ENCODE measurements around the gene ASB16. TPM values are rescaled to one million over a fixed set of nuclear protein-coding genes. Genes with fewer than 3 reads are reported as not detected.

ASB16 gene
- total RNA-seq, 1 experiment from 2014 or later: 0.37 TPM

GRCh38 chr17:44178133-44178532 is 7.6 kb downstream of the ASB16 start:
- no peaks in the 10 kb centered on the region for H3K27me3 ChIP-seq (ENCODE audit: insufficient read depth, low read length)
- H2AFZ ChIP-seq (ENCODE audit: low read depth, low read length, poor library complexity, severe bottlenecking): no peak overlapping the region
- POLR2A ChIA-PET: no interaction called here
- no peak overlapping the region for H3K9ac ChIP-seq (ENCODE audit: low read length)
- TF ChIP-seq TCF7L2 (IDR thresholded peaks at IDR 0.05; ENCODE audit: borderline replicate concordance, extremely low read depth, insufficient read depth, insufficient read length): no peak
- RAD21 ChIA-PET (ENCODE audit: low non-redundant PET in 1 of 2, low total read pairs in 2 of 2, uncharacterized antibody in 2 of 2, unreplicated experiment in 2 of 2): no interaction called here
- H3K27ac ChIP-seq (ENCODE audit: low read depth, low read length): no peak overlapping the region
- H3K4me3 ChIP-seq (replicated peaks in 1 of 2; ENCODE audit: low read depth in 1 of 2, low read length in 2 of 2): no peak overlapping the region
- no peaks in the 10 kb centered on the region for H4K20me1 ChIP-seq (ENCODE audit: insufficient read depth)
- H3K9me2 ChIP-seq (ENCODE audit: insufficient read depth): no peaks in the 10 kb centered on the region
- H3K79me2 ChIP-seq (ENCODE audit: insufficient read depth, low read length): peaks cover 17% of the 10 kb centered on the region
- no peak for DNase-seq (ENCODE audit: low read depth, low spot score)
- no peak for ATAC-seq
- H3K4me1 ChIP-seq (ENCODE audit: control insufficient read depth in 1 of 2, insufficient read depth in 2 of 2, low read length in 2 of 2): no peaks in the 10 kb centered on the region
- CTCF ChIA-PET: no interaction called here
- peaks cover 21 to 23% of the 10 kb centered on the region in 2 experiments; a peak in 3 of 4 replicates for H3K36me3 ChIP-seq (ENCODE audit: control insufficient read depth in 1 of 2, insufficient read depth in 2 of 2, low read length in 2 of 2)
- H3K4me2 ChIP-seq (ENCODE audit: low read length): no peak overlapping the region
- H3K9me3 ChIP-seq (ENCODE audit: control insufficient read depth in 1 of 2, insufficient read depth in 1 of 2, low read depth in 1 of 2, low read length in 2 of 2): no peaks in the 10 kb centered on the region
- intact Hi-C loops (cut with micrococcal nuclease): no loop called here
- no TSS peak for BruUV-seq (replicated peaks)

GRCh38 chr17:44183024-44183423 is 12.5 kb downstream of the ASB16 start:
- RAD21 ChIA-PET (ENCODE audit: low non-redundant PET in 1 of 2, low total read pairs in 2 of 2, uncharacterized antibody in 2 of 2, unreplicated experiment in 2 of 2): no interaction called here
- no peak overlapping the region for H3K27ac ChIP-seq (ENCODE audit: low read depth, low read length)
- TF ChIP-seq REST (IDR thresholded peaks at IDR 0.05; ENCODE audit: low read depth): no peak
- no peak for TF ChIP-seq FOSL1 (IDR thresholded peaks at IDR 0.05; ENCODE audit: low read depth)
- TF ChIP-seq ZBTB33 (IDR thresholded peaks at IDR 0.05; ENCODE audit: extremely low read depth, insufficient replicate concordance, low read length): no peak
- no peak for TF ChIP-seq CBX3 (IDR thresholded peaks at IDR 0.05; ENCODE audit: low read depth)
- no peak for TF ChIP-seq SP1 (IDR thresholded peaks at IDR 0.05; ENCODE audit: low read depth)
- TF ChIP-seq ELF1 (IDR thresholded peaks at IDR 0.05; ENCODE audit: borderline replicate concordance, low read depth): no peak
- TF ChIP-seq EGR1 (IDR thresholded peaks at IDR 0.05; ENCODE audit: low read depth): no peak
- TF ChIP-seq CEBPB (IDR thresholded peaks at IDR 0.05; ENCODE audit: low read depth): no peak
- TF ChIP-seq SIN3A (IDR thresholded peaks at IDR 0.05; ENCODE audit: low read depth): no peak
- no peak for TF ChIP-seq JUND (IDR thresholded peaks at IDR 0.05)
- no peak for TF ChIP-seq YY1 (IDR thresholded peaks at IDR 0.05; ENCODE audit: extremely low read depth, insufficient replicate concordance, low read depth, low read length)
- no peak for TF ChIP-seq SRF (IDR thresholded peaks at IDR 0.05; ENCODE audit: low read depth)
- TF ChIP-seq POLR2A (IDR thresholded peaks at IDR 0.05; ENCODE audit: borderline replicate concordance, extremely low read depth, insufficient read depth, insufficient read length): no peak
- no peak for TF ChIP-seq MAX (IDR thresholded peaks at IDR 0.05)
- TF ChIP-seq ZNF274 (IDR thresholded peaks at IDR 0.05; ENCODE audit: low read depth, low read length): no peak
- TF ChIP-seq EZH2phosphoT487 (IDR thresholded peaks at IDR 0.05; ENCODE audit: borderline replicate concordance): no peak
- TF ChIP-seq POLR2AphosphoS5 (IDR thresholded peaks at IDR 0.05; ENCODE audit: low read depth, low read length): no peak

More at GRCh38 chr17:44183024-44183423, 12.5 kb downstream of the ASB16 start:
- no TSS peak for BruUV-seq (replicated peaks)
- Histone ChIP-seq H3K9me2 (ENCODE audit: insufficient read depth) (no peaks in the 10 kb centered on the region), H4K20me1 (ENCODE audit: insufficient read depth) (no peaks in the 10 kb centered on the region), H3K79me2 (ENCODE audit: insufficient read depth, low read length) (peaks cover 60% of the 10 kb centered on the region), H3K9me3 (ENCODE audit: control insufficient read depth in 1 of 2, insufficient read depth in 1 of 2, low read depth in 1 of 2, low read length in 2 of 2) (no peaks in the 10 kb centered on the region), H3K9ac (ENCODE audit: low read length) (no peak overlapping the region), H3K27me3 (ENCODE audit: insufficient read depth, low read length) (no peaks in the 10 kb centered on the region), H3K36me3 (ENCODE audit: control insufficient read depth in 1 of 2, insufficient read depth in 2 of 2, low read length in 2 of 2) (peaks cover 19% of the 10 kb centered on the region in 2 experiments; a peak in 3 of 4 replicates), H3K4me1 (ENCODE audit: control insufficient read depth in 1 of 2, insufficient read depth in 2 of 2, low read length in 2 of 2) (peaks cover 7 to 15% of the 10 kb centered on the region in 2 experiments; a peak in 3 of 4 replicates), H3K4me2 (ENCODE audit: low read length) (no peak overlapping the region), H3K4me3 (replicated peaks in 1 of 2; ENCODE audit: low read depth in 1 of 2, low read length in 2 of 2) (no peak overlapping the region), H2AFZ (ENCODE audit: low read depth, low read length, poor library complexity, severe bottlenecking) (no peak overlapping the region)
- DNase-seq (ENCODE audit: low read depth, low spot score) (no peak), ATAC-seq (no peak)
- CTCF ChIA-PET: no interaction called here
- intact Hi-C loops (cut with micrococcal nuclease): no loop called here
- POLR2A ChIA-PET: interaction anchor here (1.7 kb wide), 1 partner anchor 12 kb away, joined by 5 read pairs; the partner anchor contains the start of gene ASB16

Measured in HCT116 (cell line).